GM10248 (cell line): ENCODE results near the gene HKDC1.

ENCODE experiments used
- CTCF ChIA-PET: fragments of 300-600 bp; sonication (Branson Sonifier 250); formaldehyde crosslinking; extraction: SDS; loops from one replicate; lab custom pipeline; 2021; ENCODE audit warnings: antibody characterized with exemption; lab: Yijun Ruan, JAX
- POLR2A ChIA-PET: fragments of 350-650 bp; sonication (Branson Sonifier 250); formaldehyde crosslinking; extraction: SDS; loops from one replicate; lab custom pipeline; 2020; ENCODE audit warnings: antibody characterized with exemption; lab: Yijun Ruan, JAX
- DNase-seq: peaks from one replicate; pipeline ENCODE4 v3.0.0; 2012; ENCODE audit errors: extremely low spot score
- CTCF ChIP-seq: IDR thresholded peaks from 2 replicates; pipeline ENCODE4 v1.5.1; 2012; ENCODE audit warnings: mild to moderate bottlenecking, low read depth; ENCODE audit errors: extremely low read depth, missing control alignments, control extremely low read depth

Gene HKDC1

GRCh38 chr10:69180525-69181204 lies 39.5 kb upstream of the HKDC1 start:
- no peak for DNase-seq
- TF ChIP-seq CTCF = no peak
- POLR2A ChIA-PET = interaction anchor here (0.6 kb wide), 1 partner anchor 52 kb away, joined by 3 read pairs; no protein-coding TSS in a partner anchor
- CTCF ChIA-PET = no interaction called here

DNA sequence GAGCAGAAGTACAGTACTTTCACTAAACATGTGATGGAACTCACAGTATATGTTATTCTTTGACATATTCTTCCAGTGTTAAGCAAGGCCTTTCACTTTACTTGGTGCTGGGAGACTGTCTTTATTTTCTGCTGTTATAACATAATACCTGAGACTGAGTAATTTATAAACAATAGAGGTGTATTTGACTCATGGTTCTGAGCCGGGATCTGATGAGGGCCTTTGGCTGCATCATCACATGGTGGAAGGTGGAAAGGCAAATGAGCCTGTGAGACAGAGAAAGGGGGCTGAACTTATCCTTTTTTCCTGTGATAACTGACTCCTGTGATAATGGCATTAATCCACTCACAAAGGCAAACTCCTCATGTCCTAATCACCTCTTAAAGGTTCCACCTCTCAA lies 38.7 kb upstream of the HKDC1 start:
- no peak for DNase-seq

GRCh38 chr10:69182005-69182404 lies 38.1 kb upstream of the HKDC1 start:
- CTCF ChIA-PET = interaction anchor here (1.3 kb wide), 1 partner anchor 14 kb away, joined by 3 read pairs; no protein-coding TSS in a partner anchor

More for the DNA sequence above, 38.7 kb upstream of the HKDC1 start:
- POLR2A ChIA-PET = no interaction called here
- CTCF ChIA-PET = interaction anchor here (1.3 kb wide), 1 partner anchor 15 kb away, joined by 3 read pairs; no protein-coding TSS in a partner anchor
- no peak for TF ChIP-seq CTCF

DNA sequence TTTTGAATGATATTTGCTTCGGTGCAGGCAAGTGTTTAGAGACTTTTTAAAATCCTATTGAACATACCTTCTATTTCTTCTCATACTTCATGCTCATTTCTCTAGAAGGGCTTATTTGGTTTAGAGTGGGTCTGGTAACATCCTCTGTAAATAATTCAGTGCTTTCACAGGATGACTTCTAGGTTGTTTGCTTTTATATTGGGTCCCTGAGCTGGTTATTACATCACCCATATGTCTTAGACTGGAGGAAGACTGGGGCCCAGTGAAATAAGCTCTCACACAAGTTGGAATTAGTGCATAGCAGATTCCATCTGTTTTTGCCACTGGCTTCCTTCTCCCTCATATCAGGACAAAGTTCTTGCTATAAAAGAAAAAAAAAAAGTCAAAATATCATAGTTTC lies 33.6 kb upstream of the HKDC1 start:
- ChIA-PET CTCF (interaction anchor here (0.7 kb wide), 1 partner anchor 206 kb away, joined by 3 read pairs; no protein-coding TSS in a partner anchor), POLR2A (interaction anchor here (0.6 kb wide), 1 partner anchor 10 kb away, joined by 5 read pairs; no protein-coding TSS in a partner anchor)
- TF ChIP-seq CTCF = no peak
- DNase-seq = no peak

More at GRCh38 chr10:69182005-69182404, 38.1 kb upstream of the HKDC1 start:
- POLR2A ChIA-PET = no interaction called here
- no peak for DNase-seq
- no peak for TF ChIP-seq CTCF

DNA sequence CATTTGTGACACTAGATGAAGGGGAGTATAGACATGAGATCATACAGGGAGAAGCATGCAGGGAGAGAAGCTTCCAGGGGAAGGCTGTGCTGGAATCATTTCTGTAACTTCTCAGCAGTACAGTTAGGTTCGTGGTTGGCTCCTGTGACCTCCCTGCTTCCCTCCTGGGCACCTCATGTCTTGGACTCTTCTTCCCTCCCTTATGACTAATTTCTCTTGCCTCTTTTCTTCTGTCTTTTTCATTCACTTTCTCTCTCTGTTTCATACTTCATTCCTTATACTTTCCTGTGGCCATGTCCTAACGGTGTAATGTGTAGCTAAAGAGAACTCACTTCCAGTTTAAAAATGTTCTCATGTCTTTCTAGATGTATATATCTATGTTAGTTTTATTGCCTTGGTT lies 19.1 kb upstream of the HKDC1 start:
- CTCF ChIA-PET = interaction anchor here (2.1 kb wide), 1 partner anchor 28 kb away, joined by 5 read pairs; no protein-coding TSS in a partner anchor
- no peak for TF ChIP-seq CTCF
- POLR2A ChIA-PET = no interaction called here
- DNase-seq = no peak

DNA sequence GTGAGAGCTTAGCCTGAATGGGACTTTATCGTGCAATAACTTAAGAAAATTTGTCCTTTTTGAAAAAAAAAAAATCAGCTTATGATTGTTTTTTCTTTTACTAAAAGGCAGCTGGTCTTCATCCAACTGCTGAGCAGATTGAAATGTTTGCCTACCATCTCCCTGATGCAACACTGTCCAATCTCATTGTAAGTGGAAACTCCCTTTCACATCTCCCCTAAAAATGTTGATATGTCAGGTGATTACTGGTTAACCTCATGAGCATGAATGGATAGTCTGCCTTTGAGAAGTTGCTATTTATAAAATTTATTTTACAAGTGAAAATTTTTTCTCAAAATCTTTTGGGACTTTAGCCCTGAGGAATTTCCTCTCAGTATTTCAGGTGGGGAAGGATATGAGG lies 17.8 kb upstream of the HKDC1 start:
- CTCF ChIA-PET = interaction anchor here (1.3 kb wide), 1 partner anchor 10 kb away, joined by 4 read pairs; no protein-coding TSS in a partner anchor
- no peak for TF ChIP-seq CTCF
- DNase-seq = no peak
- POLR2A ChIA-PET = no interaction called here
